HG02571 (cell line): ENCODE data around the gene ADGRV1.

Source experiments
- ATAC-seq: cut with Tn5 transposase; IDR thresholded peaks from one replicate; pipeline ENCODE4 v1.9.1; 2021; ENCODE audit warnings: mild to moderate bottlenecking, moderate library complexity; ENCODE audit not compliant: unreplicated experiment

ADGRV1 gene

DNA sequence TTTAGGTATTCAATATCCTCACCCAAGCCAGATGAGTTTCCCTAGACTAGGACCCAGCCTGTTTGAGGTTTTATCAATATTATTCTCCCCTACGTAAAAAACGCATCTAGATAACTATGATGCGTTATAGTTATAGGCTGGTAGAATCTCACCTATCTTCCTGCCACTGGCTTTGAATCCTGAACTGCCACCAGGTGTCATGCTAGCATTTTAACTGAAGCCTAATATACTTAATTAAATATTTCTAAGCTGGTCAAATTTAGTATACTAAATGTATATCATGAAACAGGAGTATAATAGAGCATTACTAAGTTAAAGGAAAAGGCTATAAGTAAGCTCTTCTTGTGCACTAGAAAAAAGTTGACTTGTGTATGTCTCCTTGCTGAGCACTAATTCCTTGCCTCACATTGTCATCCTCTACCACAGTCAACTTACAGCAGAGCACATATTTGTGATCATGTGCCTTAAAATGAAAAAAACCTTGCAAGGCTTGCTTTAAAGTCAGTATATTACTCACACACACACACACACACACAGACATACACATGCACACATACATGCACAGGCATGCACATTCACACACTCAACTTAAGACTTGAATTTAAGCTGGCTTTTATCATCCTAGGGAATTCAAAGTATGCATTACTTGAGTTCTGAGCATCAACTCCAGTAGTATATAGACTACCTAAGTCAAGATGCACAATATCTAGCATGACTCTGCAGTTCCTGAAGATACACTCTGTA lies 303.4 kb downstream of the ADGRV1 start:
- no peak for ATAC-seq

DNA sequence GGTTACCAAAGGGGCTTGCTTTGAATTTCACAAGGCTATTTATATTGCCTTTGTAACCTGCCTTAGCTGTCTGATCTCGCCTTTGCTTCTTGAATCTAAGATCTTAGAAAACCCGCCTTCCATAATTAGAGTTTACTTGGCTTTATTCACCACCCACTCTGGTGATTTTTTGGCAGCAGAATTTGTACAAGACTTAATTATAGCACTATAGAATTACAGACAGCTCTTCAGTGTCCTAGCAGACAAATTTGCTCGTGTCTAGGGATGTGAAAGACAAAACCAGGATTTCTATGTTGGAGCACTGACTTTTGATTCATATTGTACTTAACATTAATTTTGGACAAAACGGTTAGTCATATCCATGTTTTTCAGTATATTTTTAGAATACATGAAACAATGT lies 306.6 kb downstream of the ADGRV1 start:
- ATAC-seq = no peak

DNA sequence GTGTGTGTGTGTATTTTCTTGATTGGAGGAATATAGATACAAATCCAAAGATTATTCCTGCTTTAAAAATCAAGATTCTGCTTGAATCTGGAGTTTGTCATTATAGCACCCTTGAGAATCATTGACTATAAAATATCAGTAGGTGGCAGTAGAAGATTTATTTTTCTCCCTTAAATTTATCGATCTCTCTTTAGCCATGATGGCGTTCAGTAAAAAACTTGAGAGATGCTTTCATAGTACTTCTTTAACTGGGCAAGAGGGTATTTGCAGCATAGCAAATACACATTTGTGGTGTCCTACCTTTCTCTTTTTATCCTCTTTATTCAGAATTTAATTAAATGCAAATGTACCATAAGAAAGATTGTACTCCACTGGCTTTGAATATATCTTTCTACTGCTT lies 307.7 kb downstream of the ADGRV1 start:
- ATAC-seq = no peak

DNA sequence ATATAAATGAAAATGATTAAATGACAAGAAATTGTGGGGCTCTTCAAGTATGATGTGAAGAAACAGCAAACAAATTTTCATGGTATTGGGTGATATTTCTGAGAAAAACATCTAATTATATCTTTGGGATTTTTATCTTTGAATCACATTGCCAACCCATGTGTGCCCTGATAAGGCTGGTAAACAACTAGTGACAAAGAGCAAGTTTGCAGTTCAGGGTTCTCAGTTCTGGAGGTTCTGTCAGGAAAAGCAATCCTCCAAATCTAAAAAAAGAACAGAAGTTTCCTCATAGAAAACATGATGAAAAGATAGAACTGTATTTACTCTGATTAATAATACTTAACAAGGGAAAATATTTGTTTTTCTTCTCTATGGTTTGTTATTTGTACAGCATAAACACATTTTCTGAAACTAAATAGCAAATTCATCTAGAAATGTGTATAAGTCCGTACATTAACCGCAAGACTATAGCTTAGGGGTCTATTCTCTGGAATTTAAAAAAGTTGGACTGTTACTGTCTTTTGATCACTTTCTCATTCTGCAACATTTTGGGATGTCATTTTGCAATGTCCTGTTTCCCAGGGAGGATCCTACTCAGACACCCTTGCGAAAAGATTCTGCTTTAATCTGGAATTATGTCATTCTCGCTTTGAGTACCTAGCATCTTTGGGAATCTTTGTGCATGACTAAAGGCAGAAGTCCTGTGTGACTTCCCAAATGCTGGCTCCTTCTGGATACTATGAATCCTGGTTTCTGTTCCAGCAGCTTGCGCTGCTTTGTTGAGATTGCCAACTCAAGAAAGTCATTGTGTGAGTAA lies 308.5 kb downstream of the ADGRV1 start:
- ATAC-seq = no peak

DNA sequence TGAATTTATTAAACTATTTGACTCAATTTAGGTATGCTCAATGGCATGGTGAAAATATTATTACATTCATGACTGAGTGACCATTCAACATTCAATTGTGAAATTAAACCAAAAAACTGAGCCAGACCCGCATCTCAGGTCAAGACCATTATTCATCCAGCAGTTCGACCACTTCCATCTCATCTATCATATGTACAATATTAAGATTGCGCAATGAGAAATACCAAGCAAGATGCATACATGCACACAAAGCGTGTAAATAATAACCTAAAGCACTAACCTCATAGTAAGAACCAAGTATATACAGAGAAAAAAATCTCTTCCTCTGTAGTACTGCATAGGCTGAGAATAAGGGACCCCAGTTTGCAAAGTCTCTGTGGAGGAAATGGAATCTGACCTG lies 310.2 kb downstream of the ADGRV1 start:
- no peak for ATAC-seq

DNA sequence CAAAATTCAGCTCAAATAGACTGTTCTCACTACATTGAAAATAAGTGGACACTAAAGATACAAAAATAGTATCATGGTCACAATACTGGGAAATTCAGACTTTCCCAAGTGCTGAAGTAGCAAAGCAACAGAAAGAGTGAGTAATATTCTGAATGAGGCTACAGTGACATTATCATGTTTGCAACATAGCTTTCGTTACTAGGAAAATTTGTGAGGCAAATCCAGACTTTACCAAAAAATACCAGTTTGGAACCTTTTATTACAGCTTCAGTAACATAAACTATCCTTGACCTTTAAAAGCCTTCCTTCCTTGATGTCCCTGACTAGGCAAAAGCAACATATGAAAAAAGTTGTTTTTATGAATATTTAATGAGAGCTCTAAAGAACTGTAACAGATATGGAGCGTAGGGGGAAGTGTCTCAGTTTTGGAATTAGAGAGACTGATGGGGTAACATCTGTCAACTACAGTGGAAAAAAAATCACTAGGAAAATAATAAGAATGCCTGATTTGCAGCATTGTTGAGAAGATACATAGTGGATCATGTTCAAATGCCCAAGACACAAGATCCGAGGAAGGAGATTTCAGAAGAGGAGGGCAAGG lies 312.9 kb downstream of the ADGRV1 start:
- no peak for ATAC-seq

DNA sequence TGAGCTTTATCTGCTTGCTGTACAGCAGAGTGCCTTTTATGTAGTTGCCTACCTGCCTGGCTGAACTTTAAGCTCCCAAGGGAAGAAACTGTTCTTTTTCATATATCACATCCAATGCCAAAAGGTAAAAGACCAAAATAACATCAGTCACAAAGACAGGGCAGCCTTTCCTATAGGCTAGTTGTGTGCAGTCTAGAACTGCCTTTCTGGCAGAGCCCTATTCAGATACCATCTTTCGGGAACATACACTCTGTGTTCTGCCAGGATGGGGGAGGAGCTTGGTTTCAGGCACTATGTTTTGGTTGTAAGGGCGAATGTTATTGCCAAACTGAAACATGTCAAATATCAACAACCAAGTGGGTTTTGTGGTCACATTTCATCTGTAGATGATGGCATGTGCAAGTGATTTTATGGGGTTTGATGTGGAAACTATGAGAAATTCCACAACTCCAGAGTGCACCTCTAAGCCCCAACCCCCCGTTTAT lies 314.5 kb downstream of the ADGRV1 start:
- ATAC-seq = no peak

DNA sequence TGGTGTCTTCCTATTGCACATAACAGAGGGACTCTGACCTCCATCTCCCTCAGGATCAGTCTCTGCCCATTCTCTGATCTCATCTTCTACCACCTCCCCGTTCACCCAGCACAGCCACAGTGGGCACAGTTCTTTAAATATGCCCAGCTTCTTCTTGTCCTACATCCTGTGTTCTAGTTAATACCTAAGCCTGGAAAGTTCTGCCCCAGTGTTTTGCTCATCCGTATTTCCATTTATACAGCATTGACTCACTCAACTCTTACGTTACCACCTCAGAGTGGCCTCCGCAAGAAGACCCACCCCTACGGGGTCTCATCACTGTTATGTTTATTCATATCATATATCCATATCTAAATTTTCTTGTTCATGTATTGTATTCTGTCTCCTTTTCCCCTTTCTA lies 315.5 kb downstream of the ADGRV1 start:
- no peak for ATAC-seq

DNA sequence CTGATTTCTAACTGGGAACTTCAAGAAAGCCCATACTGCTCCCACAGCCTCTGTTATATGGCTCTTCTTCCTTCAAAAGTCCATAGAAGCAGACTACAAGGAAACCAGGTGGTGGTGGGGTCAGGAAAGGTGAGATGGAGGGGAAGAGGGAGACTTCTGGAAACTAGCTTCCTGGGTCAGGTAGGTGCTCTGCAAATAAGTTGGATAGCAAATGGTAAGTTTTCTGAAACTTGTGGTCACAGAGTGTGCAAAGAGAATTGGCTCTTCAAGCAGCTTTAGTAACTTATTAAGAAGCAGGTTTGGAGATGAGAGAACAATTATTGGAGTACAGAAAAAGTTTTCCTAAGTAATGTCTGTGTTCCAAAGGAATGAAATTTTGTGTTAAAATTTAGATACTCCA lies 316.9 kb downstream of the ADGRV1 start:
- ATAC-seq = no peak

DNA sequence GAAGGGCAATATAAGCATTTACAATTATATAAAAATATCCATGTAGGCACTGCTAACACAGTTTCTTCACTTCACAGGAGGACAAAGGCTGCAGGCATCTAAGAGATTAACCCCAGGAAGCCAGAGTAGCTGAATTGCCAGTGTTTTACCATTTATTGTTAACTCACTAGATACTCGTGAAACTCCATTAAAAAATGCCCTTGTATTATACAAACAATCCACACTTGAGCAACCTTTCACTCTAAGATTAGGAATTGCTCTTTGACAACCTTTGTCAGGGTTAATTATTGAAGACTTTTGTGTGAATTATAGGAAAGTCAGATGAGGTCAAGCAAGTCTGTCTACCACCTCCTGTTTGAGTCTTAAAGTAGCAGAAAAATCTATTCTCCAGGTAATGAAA lies 317.8 kb downstream of the ADGRV1 start:
- ATAC-seq = no peak

DNA sequence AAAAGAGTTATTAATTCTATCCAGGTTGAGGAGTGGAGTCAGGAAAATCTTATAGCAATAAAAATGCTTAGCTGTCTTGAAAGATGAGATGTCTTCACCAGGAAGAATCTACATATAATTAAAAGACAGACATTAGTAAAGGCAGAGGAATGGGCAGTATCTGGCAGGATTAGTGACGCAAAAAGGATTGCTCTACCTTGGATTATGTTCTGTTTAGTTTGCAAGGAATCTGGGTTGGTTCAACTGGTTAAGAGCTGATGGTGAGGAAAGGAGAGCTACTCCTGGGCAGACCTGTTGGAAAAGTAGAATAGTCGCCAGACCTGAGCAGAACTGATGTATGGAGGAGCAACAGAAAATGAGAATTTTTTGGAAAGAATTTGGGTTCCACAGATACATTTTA lies 318.5 kb downstream of the ADGRV1 start:
- no peak for ATAC-seq

DNA sequence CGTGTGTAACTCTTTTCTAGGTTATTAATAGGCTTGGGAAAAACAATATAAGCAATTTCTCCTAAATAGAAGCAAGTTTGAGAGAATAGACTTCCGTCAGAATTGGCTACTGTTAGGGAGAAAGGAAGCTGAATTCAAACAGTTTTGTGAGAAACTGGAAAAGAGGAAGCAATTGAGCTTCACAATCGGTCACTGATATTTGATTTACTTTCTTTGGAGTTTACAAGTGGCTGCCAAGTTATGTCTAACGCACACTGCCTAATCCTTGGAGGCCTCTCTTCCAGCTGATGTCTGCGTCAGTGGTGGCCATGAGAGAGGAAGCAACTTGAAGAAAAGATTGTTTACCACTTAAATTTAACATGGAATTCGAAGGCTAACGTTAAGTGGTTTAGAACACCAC lies 319.5 kb downstream of the ADGRV1 start:
- no peak for ATAC-seq

DNA sequence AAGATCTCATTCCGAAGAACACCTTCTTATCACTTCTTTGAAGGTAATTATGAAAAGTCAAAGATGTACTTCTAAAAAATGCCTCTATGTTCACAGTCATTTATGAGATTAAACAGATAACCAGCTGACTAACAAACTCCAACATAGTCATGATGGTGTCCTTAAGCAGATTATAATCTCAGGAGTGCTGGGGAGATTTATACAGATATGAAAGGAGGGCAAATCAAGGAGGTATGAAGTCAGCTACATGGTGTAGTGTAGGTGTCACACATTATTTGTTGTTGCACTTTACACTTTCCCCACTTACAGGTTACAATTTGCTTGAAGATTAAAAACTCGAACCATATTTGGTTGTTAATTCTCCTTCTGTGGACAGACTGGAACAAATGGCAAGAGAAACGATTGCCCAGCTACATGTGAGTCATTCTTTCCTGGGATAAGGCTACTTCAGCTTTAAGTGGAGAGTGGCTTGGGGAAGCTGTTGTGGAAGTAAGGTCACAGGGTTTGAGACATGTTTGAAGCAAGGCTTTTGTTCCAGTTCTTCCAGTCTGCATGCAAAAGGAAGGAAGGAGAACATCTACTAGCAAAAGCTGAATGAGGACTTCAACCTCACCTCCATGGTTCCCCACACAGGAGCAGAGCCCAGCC lies 320.1 kb downstream of the ADGRV1 start:
- no peak for ATAC-seq

DNA sequence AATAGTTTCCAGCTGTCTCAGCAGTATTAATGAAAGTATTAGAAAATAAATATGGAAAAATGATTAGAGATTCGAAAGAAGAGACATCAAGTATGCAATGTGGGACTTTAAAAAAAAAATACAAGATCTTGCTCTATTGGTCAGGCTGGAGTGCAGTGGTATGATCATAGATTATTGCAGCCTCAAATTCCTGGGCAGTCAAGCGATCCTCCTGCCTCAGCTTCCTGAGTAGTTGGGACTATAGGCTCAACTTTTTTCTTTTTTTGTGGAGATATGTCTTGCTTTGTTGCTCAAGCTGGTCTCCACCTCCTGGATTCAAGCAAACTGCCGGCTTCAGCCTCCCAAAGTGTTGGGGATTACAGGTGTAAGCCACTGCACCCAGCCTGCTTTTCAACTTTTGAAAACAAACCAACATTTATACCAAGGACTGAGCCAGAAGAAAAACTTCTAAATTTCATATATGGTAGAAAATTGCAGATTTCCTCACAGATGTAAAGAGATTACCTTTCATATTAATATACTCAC lies 323.1 kb downstream of the ADGRV1 start:
- no peak for ATAC-seq

DNA sequence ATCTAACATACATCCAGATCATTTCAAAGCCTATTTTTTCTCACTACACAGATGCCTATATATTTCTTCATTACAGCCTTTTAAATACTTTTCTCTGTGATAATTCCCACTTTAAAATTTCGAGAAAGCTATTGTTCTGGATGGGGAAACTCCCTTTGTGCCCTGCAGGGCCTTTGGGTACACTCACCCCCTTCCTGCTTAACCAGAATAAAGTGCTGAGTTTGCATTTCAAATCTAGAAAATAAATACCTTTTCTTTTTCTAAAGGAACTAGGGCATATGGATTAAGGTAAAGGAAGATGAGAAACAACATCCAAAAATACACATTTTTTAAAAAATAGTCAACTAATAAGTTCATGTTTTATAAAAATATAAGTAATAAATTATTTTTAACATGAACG lies 323.9 kb downstream of the ADGRV1 start:
- no peak for ATAC-seq

DNA sequence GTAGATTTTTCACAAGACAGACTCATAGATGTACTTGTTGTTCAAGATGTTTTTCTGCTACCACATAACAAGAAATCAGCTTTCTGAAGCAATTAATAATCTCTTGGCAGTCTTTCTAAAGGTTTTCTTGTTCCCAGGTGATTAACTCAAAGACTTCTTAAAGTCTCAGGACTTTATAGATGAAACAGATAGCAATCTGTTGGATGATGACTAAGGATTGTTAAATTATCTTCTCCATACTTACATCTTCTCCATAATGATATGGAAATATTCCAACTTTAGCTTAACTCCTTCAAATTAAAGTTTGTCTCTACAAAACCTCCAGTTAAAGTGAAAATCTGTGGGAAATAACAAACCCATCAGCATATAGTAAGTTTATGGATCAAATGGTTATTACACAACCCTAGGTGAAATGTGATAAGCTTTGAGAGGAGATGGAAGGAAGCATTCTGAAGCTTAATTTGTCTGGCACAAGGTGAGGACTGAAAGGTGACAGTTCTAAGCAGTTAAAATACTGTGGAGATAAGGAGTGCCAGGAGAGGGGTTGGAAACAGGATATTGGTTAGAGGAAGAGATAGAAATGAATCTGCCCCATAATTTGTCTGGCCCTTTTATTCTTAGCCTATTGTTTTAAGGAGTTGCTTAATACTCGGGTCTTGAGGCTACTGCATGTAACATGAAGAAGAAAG lies 326.7 kb downstream of the ADGRV1 start:
- ATAC-seq = no peak

DNA sequence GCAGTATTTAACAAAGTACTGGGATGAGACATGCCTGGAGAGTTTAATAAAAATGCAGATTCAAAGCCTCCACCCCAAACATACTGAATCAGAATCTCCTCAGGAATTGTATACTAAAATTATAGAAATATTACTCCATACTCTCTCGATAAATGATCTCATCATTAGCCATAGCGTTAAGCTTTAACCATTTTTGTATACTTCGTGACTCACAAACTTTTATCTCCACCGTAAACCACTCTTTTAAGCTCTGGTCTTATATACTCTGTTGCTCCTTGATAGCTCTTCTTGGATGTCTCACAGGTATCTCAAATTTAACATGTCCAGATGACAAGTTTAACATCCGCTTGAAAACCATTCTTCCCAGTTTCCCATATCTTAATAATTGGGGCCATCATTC lies 327.8 kb downstream of the ADGRV1 start:
- ATAC-seq = no peak

DNA sequence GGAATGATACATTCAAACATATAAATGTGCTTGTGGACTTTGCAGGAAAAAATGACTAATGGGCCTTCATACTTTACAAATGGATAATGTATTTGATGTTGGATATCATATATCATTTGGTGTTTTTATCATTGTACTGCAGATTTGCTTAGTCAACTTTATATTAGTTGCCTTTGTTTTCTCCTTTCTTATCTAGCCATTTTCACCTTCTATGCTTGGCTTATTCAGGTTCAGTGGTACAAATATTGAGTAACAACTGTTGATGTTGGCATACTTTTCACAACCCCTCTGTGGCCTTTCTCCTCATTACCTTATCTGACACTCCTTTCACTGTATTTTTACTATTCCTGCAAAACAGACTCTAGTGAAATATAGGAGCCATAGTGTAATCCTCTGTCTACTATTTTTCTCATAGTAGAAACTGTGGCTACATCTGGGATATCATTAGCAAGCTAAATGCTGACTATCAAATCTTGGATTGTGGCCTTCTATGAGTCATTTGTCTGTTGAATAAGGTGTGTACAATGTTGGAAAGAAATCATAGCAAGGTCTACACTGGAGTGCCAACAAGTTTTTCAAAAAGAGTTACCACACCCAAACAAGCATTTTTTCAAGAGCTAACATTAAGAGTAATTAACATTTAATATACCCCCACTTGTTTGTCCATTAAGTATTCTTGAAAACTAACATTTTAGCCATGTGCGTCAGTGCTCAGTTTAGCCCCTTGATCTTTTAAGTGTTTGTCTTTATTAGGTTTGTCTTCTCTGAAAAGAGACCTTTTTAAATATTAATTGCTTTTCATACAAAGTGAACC lies 330.1 kb downstream of the ADGRV1 start:
- no peak for ATAC-seq

DNA sequence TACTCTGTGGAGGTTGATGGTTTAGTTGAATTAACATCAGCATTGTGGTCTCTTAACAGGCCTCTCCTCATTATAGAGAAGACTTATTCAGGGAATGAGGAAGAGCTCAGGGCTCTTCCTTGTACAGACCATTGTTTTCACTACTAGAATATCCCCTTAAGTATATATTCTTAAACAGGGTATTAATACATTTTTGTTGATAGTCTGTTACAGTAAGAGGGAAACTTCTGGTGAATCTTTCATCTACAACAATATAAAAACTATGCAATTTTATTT lies 330.7 kb downstream of the ADGRV1 start:
- ATAC-seq = no peak

DNA sequence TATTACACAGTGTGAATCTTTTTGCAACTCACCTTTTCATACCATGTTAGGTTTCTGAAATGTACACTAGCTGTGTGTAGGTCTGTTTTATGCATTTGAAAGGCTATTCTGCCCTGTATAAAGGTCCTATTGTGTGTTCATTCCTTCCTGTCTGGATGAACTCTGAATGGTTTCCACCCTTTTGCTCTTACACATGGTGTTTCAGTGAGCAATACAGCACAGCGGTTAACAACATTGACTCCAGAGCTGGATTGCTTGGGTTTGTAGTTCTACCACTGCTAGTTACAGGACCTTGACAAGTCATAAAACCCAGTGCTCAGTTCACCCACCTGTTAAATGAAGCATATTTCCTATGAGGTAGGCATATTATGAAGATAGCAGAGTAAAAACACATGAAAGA lies 331.6 kb downstream of the ADGRV1 start:
- ATAC-seq = no peak
